ENCODE data around the gene MCOLN3. TPM values are rescaled to one million over a fixed set of nuclear protein-coding genes. Genes with fewer than 3 reads are reported as not detected.

The MCOLN3 gene
- total RNA-seq, 4 donors from 2014 or later: 2.1 to 37.7 (median 12.0) TPM

- Histone ChIP-seq H3K4me3 (no peak overlapping the region), H3K27ac (no peak overlapping the region), H3K27me3 (no peaks in the 10 kb centered on the region), H3K9me3 (no peaks in the 10 kb centered on the region), H3K36me3 (no peaks in the 10 kb centered on the region), H3K4me1 (no peaks in the 10 kb centered on the region)
- no peak for DNase-seq
- intact Hi-C loops (cut with DNase I; ENCODE audit: low total_unique reads): no loop called here
- TF ChIP-seq, protein P1, sequence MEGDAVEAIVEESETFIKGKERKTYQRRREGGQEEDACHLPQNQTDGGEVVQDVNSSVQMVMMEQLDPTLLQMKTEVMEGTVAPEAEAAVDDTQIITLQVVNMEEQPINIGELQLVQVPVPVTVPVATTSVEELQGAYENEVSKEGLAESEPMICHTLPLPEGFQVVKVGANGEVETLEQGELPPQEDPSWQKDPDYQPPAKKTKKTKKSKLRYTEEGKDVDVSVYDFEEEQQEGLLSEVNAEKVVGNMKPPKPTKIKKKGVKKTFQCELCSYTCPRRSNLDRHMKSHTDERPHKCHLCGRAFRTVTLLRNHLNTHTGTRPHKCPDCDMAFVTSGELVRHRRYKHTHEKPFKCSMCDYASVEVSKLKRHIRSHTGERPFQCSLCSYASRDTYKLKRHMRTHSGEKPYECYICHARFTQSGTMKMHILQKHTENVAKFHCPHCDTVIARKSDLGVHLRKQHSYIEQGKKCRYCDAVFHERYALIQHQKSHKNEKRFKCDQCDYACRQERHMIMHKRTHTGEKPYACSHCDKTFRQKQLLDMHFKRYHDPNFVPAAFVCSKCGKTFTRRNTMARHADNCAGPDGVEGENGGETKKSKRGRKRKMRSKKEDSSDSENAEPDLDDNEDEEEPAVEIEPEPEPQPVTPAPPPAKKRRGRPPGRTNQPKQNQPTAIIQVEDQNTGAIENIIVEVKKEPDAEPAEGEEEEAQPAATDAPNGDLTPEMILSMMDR (IDR thresholded peaks at IDR 0.05): no peak
- no peak for TF ChIP-seq POLR2A (IDR thresholded peaks at IDR 0.05)
Measured at GRCh38 chr1:84982395-84982794, 65.9 kb downstream of the MCOLN3 start.

- no peak for TF ChIP-seq POLR2A (IDR thresholded peaks at IDR 0.05)
- TF ChIP-seq, protein P1 (IDR thresholded peaks at IDR 0.05): no peak
- Histone ChIP-seq H3K27ac (no peak overlapping the region), H3K9me3 (no peaks in the 10 kb centered on the region), H3K4me1 (no peaks in the 10 kb centered on the region), H3K4me3 (no peak overlapping the region), H3K36me3 (no peaks in the 10 kb centered on the region), H3K27me3 (no peaks in the 10 kb centered on the region)
- intact Hi-C loops (cut with DNase I; ENCODE audit: low total_unique reads): no loop called here
- no peak for DNase-seq
Measured at GRCh38 chr1:84975035-84975434, 73.3 kb downstream of the MCOLN3 start.

DNA sequence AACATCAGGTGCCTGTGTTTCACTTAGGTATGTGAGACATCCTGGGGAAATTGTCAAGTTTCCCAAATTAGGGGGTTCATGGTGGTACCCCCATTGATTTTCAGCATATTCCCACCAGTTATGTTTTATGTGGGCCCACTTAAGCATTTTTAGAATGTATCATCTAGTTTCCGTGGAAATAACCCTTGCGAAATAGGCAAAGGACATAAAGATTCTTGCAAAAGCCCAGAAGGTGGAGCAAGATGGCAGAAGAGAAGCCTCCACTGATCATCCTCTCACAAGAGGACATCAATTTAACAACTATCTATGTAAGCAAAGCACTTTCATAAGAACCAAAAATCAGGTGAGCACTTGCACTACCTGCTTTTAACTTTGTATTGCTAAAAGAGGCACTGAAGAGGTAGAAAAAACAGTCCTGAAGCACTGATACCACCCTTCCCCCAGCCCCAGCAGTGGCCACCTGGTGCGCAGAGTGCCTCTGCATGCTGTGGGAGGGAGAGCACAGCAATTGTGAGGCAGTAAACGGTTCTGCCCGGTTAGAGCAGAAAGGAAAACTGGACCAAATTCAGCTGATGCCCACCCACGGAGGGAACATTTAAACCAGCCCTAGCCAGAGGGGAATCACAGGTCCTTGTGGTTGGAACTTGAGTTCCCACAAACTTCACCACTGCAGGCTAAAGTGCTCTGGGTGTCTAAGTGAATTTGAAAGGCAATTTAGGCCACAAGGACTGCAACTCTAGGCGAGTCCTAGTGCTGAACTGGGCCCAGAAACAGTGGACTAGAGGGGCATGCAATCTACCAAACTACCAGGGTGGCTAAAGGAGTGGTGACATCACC, 74.6 kb downstream of the MCOLN3 start:
- no peak overlapping the region for H3K4me3 ChIP-seq
- H3K27ac ChIP-seq: no peak overlapping the region
- no peak for TF ChIP-seq POLR2A (IDR thresholded peaks at IDR 0.05)
- TF ChIP-seq, protein P1 (IDR thresholded peaks at IDR 0.05): no peak
- no peaks in the 10 kb centered on the region for H3K36me3 ChIP-seq
- no peaks in the 10 kb centered on the region for H3K27me3 ChIP-seq
- intact Hi-C loops (cut with DNase I; ENCODE audit: low total_unique reads): no loop called here
- no peaks in the 10 kb centered on the region for H3K9me3 ChIP-seq
- H3K4me1 ChIP-seq: no peaks in the 10 kb centered on the region
- DNase-seq: no peak

- Histone ChIP-seq H3K27me3 (no peaks in the 10 kb centered on the region), H3K36me3 (no peaks in the 10 kb centered on the region), H3K4me1 (no peaks in the 10 kb centered on the region), H3K9me3 (no peaks in the 10 kb centered on the region), H3K4me3 (no peak overlapping the region), H3K27ac (no peak overlapping the region)
- no peak for TF ChIP-seq POLR2A (IDR thresholded peaks at IDR 0.05)
- TF ChIP-seq, protein P1 (IDR thresholded peaks at IDR 0.05): no peak
- intact Hi-C loops (cut with DNase I; ENCODE audit: low total_unique reads): no loop called here
- no peak for DNase-seq
Measured at GRCh38 chr1:84972377-84972987, 75.8 kb downstream of the MCOLN3 start.

GRCh38 chr1:84971957-84972356, 76.3 kb downstream of the MCOLN3 start:
- Histone ChIP-seq H3K4me1 (no peaks in the 10 kb centered on the region), H3K9me3 (no peaks in the 10 kb centered on the region), H3K4me3 (no peak overlapping the region), H3K27me3 (no peaks in the 10 kb centered on the region), H3K27ac (no peak overlapping the region), H3K36me3 (no peaks in the 10 kb centered on the region)
- intact Hi-C loops (cut with DNase I; ENCODE audit: low total_unique reads): no loop called here
- DNase-seq: no peak
- TF ChIP-seq, protein P1 (IDR thresholded peaks at IDR 0.05): no peak
- no peak for TF ChIP-seq POLR2A (IDR thresholded peaks at IDR 0.05)

All from uterus (tissue), 4 donors.